ENCODE measurements around the gene HGS. TPM values are rescaled to one million over a fixed set of nuclear protein-coding genes. Genes with fewer than 3 reads are reported as not detected.

Gene HGS
- total and polyA plus RNA-seq, 2 of the 13 experiments (the other 11 are each of a cell fraction or from before 2014, with no cell fraction given): 73.3 to 78.1 TPM

DNA sequence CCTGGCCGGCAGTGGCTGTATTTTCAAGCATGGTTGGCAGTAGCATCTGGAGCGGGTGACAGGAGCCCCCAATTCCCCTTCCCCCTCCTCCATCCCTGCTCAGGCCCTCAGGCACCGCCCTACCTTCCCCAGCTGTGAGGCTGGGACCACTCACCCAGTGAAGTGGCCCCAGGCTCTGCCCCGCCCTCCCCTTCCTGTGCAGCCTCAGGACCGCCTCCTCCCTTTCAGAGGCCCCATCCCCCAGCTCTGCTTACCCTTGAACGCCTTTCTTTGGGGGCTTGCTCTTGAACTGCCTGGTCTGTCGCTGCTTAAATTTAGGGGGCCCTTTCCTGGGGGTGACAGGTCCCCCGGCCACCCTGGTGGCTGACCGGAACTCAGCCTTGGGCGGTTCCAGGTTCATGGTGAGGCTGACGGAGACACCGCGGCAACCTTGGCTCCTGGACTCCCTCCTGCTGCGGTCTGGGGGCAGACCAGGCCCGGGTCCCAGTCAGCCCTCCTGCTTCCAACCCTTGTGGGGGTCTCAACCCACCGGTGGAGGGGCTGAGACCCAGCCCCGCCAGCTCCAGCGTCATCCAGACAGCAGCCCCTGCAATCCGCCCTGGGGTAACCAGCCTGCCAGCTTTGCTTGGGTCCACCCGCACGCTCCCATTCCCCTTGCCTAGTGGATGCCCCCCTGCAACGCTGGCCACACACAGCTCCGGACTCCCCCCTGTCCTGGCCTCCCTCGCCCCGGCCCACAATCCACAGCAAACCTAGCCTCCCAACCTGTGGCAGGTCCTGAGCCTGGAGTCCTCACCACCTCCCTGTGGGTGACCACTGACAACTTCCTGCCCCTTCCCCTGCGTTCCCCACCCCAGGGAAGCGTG lies 30.7 kb upstream of the HGS start (continued):
- peak; percentile 49; the same call in 1 of the 2 replicates for TF ChIP-seq GABPB1 (CRISPR knock-in tag; IDR thresholded peaks at IDR 0.05)
- TF ChIP-seq, protein P1, sequence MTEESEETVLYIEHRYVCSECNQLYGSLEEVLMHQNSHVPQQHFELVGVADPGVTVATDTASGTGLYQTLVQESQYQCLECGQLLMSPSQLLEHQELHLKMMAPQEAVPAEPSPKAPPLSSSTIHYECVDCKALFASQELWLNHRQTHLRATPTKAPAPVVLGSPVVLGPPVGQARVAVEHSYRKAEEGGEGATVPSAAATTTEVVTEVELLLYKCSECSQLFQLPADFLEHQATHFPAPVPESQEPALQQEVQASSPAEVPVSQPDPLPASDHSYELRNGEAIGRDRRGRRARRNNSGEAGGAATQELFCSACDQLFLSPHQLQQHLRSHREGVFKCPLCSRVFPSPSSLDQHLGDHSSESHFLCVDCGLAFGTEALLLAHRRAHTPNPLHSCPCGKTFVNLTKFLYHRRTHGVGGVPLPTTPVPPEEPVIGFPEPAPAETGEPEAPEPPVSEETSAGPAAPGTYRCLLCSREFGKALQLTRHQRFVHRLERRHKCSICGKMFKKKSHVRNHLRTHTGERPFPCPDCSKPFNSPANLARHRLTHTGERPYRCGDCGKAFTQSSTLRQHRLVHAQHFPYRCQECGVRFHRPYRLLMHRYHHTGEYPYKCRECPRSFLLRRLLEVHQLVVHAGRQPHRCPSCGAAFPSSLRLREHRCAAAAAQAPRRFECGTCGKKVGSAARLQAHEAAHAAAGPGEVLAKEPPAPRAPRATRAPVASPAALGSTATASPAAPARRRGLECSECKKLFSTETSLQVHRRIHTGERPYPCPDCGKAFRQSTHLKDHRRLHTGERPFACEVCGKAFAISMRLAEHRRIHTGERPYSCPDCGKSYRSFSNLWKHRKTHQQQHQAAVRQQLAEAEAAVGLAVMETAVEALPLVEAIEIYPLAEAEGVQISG (CRISPR knock-in tag; IDR thresholded peaks at IDR 0.05): no peak
- no peak for TF ChIP-seq ZNF773 (CRISPR knock-in tag; IDR thresholded peaks at IDR 0.05; ENCODE audit: borderline replicate concordance)
- no peak for TF ChIP-seq ARNTL (CRISPR knock-in tag; IDR thresholded peaks at IDR 0.05)
- no peak for TF ChIP-seq RNF2 (conservative IDR thresholded peaks at IDR 0.05; ENCODE audit: low read depth)
- peak; percentile 46; the same call in 1 of the 2 replicates for TF ChIP-seq ZFX (CRISPR knock-in tag; IDR thresholded peaks at IDR 0.05; ENCODE audit: low read depth)
- no peak for TF ChIP-seq ZNF331 (CRISPR knock-in tag; IDR thresholded peaks at IDR 0.05)
- TF ChIP-seq, protein P2, sequence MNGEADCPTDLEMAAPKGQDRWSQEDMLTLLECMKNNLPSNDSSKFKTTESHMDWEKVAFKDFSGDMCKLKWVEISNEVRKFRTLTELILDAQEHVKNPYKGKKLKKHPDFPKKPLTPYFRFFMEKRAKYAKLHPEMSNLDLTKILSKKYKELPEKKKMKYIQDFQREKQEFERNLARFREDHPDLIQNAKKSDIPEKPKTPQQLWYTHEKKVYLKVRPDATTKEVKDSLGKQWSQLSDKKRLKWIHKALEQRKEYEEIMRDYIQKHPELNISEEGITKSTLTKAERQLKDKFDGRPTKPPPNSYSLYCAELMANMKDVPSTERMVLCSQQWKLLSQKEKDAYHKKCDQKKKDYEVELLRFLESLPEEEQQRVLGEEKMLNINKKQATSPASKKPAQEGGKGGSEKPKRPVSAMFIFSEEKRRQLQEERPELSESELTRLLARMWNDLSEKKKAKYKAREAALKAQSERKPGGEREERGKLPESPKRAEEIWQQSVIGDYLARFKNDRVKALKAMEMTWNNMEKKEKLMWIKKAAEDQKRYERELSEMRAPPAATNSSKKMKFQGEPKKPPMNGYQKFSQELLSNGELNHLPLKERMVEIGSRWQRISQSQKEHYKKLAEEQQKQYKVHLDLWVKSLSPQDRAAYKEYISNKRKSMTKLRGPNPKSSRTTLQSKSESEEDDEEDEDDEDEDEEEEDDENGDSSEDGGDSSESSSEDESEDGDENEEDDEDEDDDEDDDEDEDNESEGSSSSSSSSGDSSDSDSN (CRISPR knock-in tag; IDR thresholded peaks at IDR 0.05): peak; percentile 20; the same call in 1 of the 2 replicates
- TF ChIP-seq RFX5 (IDR thresholded peaks at IDR 0.05; ENCODE audit: low read depth, low read length): no peak
- TF ChIP-seq ZNF12 (CRISPR knock-in tag; IDR thresholded peaks at IDR 0.05): no peak
- no peak for TF ChIP-seq MTA1 (CRISPR knock-in tag; IDR thresholded peaks at IDR 0.05; ENCODE audit: borderline replicate concordance)
- TF ChIP-seq, protein P3, sequence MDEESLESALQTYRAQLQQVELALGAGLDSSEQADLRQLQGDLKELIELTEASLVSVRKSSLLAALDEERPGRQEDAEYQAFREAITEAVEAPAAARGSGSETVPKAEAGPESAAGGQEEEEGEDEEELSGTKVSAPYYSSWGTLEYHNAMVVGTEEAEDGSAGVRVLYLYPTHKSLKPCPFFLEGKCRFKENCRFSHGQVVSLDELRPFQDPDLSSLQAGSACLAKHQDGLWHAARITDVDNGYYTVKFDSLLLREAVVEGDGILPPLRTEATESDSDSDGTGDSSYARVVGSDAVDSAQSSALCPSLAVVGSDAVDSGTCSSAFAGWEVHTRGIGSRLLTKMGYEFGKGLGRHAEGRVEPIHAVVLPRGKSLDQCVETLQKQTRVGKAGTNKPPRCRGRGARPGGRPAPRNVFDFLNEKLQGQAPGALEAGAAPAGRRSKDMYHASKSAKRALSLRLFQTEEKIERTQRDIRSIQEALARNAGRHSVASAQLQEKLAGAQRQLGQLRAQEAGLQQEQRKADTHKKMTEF (CRISPR knock-in tag; IDR thresholded peaks at IDR 0.05): no peak
